IMR-90 (cell line): Measurements from ENCODE around the gene TMEM121B. TPM values are rescaled to one million over a fixed set of nuclear protein-coding genes. Genes with fewer than 3 reads are reported as not detected.

Experiments used
- ATAC-seq: fragments of 200-7000 bp; cut with Tn5 transposase; 2 replicates; pipeline ENCODE4 v1.9.1; 2020; ENCODE audit warnings: low read depth, mild to moderate bottlenecking, moderate library complexity
- BruUV-seq: library from RNA; stranded (reverse); fragments of 400-500 nt; replicated peaks from 2 replicates; lab custom pipeline; 2021; lab: Mats Ljungman, UMichigan
- CTCF ChIA-PET: fragments of 300-600 bp; formaldehyde crosslinking; extraction: SDS; loops from one replicate; lab custom pipeline; 2021; ENCODE audit warnings: antibody characterized with exemption; lab: Yijun Ruan, JAX
- POLR2A ChIA-PET: fragments of 300-600 bp; sonication (Branson Sonifier 250); formaldehyde crosslinking; loops from one replicate; lab custom pipeline; 2022; ENCODE audit warnings: antibody characterized with exemption; ENCODE audit not compliant: unreplicated experiment; lab: Charles Lee
- DNase-seq: peaks from one replicate; pipeline ENCODE4 v3.0.0; 2013
- H2AFZ ChIP-seq: replicated peaks from 2 replicates; pipeline ENCODE3; 2013; ENCODE audit warnings: low read length, mild to moderate bottlenecking; ENCODE audit not compliant: poor library complexity
- H2AK5ac ChIP-seq: 2 replicates; pipeline ENCODE4 v1.6.1; 2013; ENCODE audit warnings: low read depth, low read length, inconsistent platforms
- H2AK9ac ChIP-seq: replicated peaks from 2 replicates; pipeline ENCODE3; 2013; ENCODE audit warnings: mild to moderate bottlenecking, low read depth, low read length, moderate library complexity; ENCODE audit not compliant: poor library complexity
- H2BK120ac ChIP-seq: 2 replicates; pipeline ENCODE4 v1.6.1; 2013; ENCODE audit warnings: low read depth, low read length, inconsistent platforms
- H2BK15ac ChIP-seq: 3 replicates; pipeline ENCODE4 v1.6.1; 2013; ENCODE audit warnings: low read depth, low read length, inconsistent platforms
- H2BK20ac ChIP-seq: 2 replicates; pipeline ENCODE4 v1.6.1; 2013; ENCODE audit warnings: low read depth, mild to moderate bottlenecking, inconsistent platforms, low read length, moderate library complexity
- H2BK5ac ChIP-seq: 2 replicates; pipeline ENCODE4 v1.6.1; 2013; ENCODE audit warnings: mild to moderate bottlenecking, low read depth, low read length, inconsistent platforms; ENCODE audit not compliant: poor library complexity, severe bottlenecking
- H3K14ac ChIP-seq: replicated peaks from 2 replicates; pipeline ENCODE4 v1.6.1; 2013; ENCODE audit warnings: low read depth, low read length, inconsistent platforms
- H3K18ac ChIP-seq: 2 replicates; pipeline ENCODE4 v1.6.1; 2013; ENCODE audit warnings: low read depth, low read length, control low read depth
- H3K23ac ChIP-seq: 2 replicates; pipeline ENCODE4 v1.6.1; 2013; ENCODE audit warnings: low read depth, low read length, inconsistent platforms
- H3K27ac ChIP-seq: 2 replicates; pipeline ENCODE4 v1.5.1; 2013; ENCODE audit warnings: mild to moderate bottlenecking, control low read depth, low read length; ENCODE audit not compliant: insufficient read depth
- H3K27me3 ChIP-seq: 2 replicates; pipeline ENCODE4 v1.6.1; 2013; ENCODE audit warnings: low read length; ENCODE audit not compliant: control insufficient read depth, insufficient read depth
- H3K36me3 ChIP-seq: 2 replicates; pipeline ENCODE4 v1.6.1; 2013; ENCODE audit warnings: low read length, mixed read lengths; ENCODE audit not compliant: control insufficient read depth, insufficient read depth
- H3K4ac ChIP-seq: 2 replicates; pipeline ENCODE4 v1.6.1; 2013; ENCODE audit warnings: low read depth, low read length, inconsistent platforms
- H3K4me1 ChIP-seq: 2 replicates; pipeline ENCODE4 v1.6.1; 2013; ENCODE audit warnings: low read length, mixed read lengths; ENCODE audit not compliant: control insufficient read depth, insufficient read depth
- H3K4me2 ChIP-seq: 2 replicates; pipeline ENCODE4 v1.6.1; 2013; ENCODE audit warnings: low read depth, mild to moderate bottlenecking, control low read depth, low read length, moderate library complexity
- H3K4me3 ChIP-seq: 2 replicates; pipeline ENCODE4 v1.5.1; 2013; ENCODE audit warnings: low read depth, mild to moderate bottlenecking, control low read depth, low read length, moderate library complexity; ENCODE audit not compliant: insufficient read depth
- H3K56ac ChIP-seq: 2 replicates; pipeline ENCODE4 v1.6.1; 2013; ENCODE audit warnings: low read length, inconsistent platforms; ENCODE audit not compliant: insufficient read depth; ENCODE audit errors: extremely low read depth
- H3K79me1 ChIP-seq, 2 experiments: 2 replicates each; pipeline ENCODE4 v1.6.1; 2013; ENCODE audit warnings: low read length in 2 of 2, inconsistent platforms in 1 of 2, low read depth in 1 of 2
- H3K9ac ChIP-seq: 2 replicates; pipeline ENCODE4 v1.6.1; 2013; ENCODE audit warnings: low read depth, low read length, control low read depth
- H3K9me1 ChIP-seq: 2 replicates; pipeline ENCODE4 v1.6.1; 2013; ENCODE audit warnings: low read length, inconsistent platforms; ENCODE audit not compliant: insufficient read depth
- H3K9me3 ChIP-seq: 2 replicates; pipeline ENCODE4 v1.6.1; 2013; ENCODE audit warnings: low read length; ENCODE audit not compliant: control insufficient read depth, insufficient read depth
- H4K20me1 ChIP-seq: 2 replicates; pipeline ENCODE4 v1.6.1; 2013; ENCODE audit warnings: low read length, inconsistent platforms; ENCODE audit not compliant: insufficient read depth
- H4K5ac ChIP-seq: 2 replicates; pipeline ENCODE4 v1.6.1; 2013; ENCODE audit warnings: mild to moderate bottlenecking, low read depth, low read length, control low read depth
- H4K8ac ChIP-seq, 2 experiments: 2 replicates each; pipeline ENCODE4 v1.6.1; 2013; ENCODE audit warnings: low read depth in 2 of 2, low read length in 2 of 2, control low read depth in 1 of 2, inconsistent platforms in 1 of 2
- H4K91ac ChIP-seq: 2 replicates; pipeline ENCODE4 v1.6.1; 2013; ENCODE audit warnings: low read depth, low read length, inconsistent platforms; ENCODE audit not compliant: insufficient read depth
- CTCF ChIP-seq: conservative IDR thresholded peaks from 2 replicates; pipeline ENCODE4 v1.5.1; 2012; ENCODE audit warnings: mild to moderate bottlenecking, low read depth, low read length, improper control_type of control experiment
- ELK1 ChIP-seq: fragments of 150-350 bp; IDR thresholded peaks from 2 replicates; pipeline ENCODE4 v1.6.1; 2016; ENCODE audit warnings: low read depth, mild to moderate bottlenecking, low read length, moderate library complexity, borderline replicate concordance
- WGBS, 2 experiments: methylation state at CpG; one replicate each; pipeline versions ENCODE4 v1.1.5 to v1.1.7; 2013; ENCODE audit warnings: missing lambda C conversion rate in 2 of 2; ENCODE audit not compliant: insufficient read length in 1 of 2; ENCODE audit errors: extremely low coverage in 2 of 2; 5-methylcytosine and 5-hydroxymethylcytosine counted together
- dilution Hi-C: fragments of 300-500 bp; cut with HindIII; formaldehyde crosslinking; loops from one replicate; pipeline ENCODE4 v1.14.3; 2018; ENCODE audit warnings: low sequenced_read_pairs; ENCODE audit not compliant: unreplicated experiment
- in situ Hi-C: fragments of 300-500 bp; cut with MboI; formaldehyde crosslinking; loops from 3 replicates; pipeline ENCODE4 v1.14.3; 2019; ENCODE audit warnings: low sequenced_read_pairs, inconsistent platforms, mixed read lengths
- intact Hi-C: fragments of 100-400 bp; cut with micrococcal nuclease; formaldehyde crosslinking; loops from 2 replicates; pipeline ENCODE4 v1.10.0; 2022
- polyA plus RNA-seq, 3 experiments: library from polyadenylated mRNA; depleted of rRNA; stranded (reverse); fragments of >200 nt; gene quantifications; 2 replicates each; pipeline ENCODE4 v1.2.3, GENCODE V29; 2012; ENCODE audit warnings: low replicate concordance in 1 of 3
- total RNA-seq: library from RNA; depleted of rRNA; stranded (reverse); fragments of >200 nt; gene quantifications from 2 replicates; pipeline ENCODE4 v1.2.3, GENCODE V29; 2012

Gene TMEM121B
- total and polyA plus RNA-seq, 2 of the 4 experiments (the other 2 are of a cell fraction), result under 0.01 to 0.29 TPM

- TF ChIP-seq ELK1 (no peak), CTCF (no peak)
- no peak overlapping the region for H2BK15ac ChIP-seq
- no peak overlapping the region for H3K23ac ChIP-seq
- H4K20me1 ChIP-seq, result peaks cover 48% of the 10 kb centered on the region
- H4K91ac ChIP-seq, result no peak overlapping the region
- H2BK5ac ChIP-seq, result no peak overlapping the region
- no peak overlapping the region for H3K14ac ChIP-seq
- dilution Hi-C loops, result no loop called here
- no TSS peak for BruUV-seq
- DNase-seq (no peak), ATAC-seq (no peak)
- intact Hi-C loops, result no loop called here
- H3K4me2 ChIP-seq, result no peak overlapping the region
- no peak overlapping the region for H2BK120ac ChIP-seq
- peaks cover 3% of the 10 kb centered on the region for H3K36me3 ChIP-seq
- POLR2A ChIA-PET, result interaction anchor here (0.6 kb wide), 1 partner anchor 11 kb away, joined by 4 read pairs; no protein-coding TSS in a partner anchor
- H3K4me3 ChIP-seq, result no peak overlapping the region
- no peak overlapping the region for H2AK5ac ChIP-seq
- CTCF ChIA-PET, result interaction anchor here (1.5 kb wide), 1 partner anchor 79 kb away, joined by 6 read pairs; no protein-coding TSS in a partner anchor
- H3K4ac ChIP-seq, result no peak overlapping the region
- H3K56ac ChIP-seq, result no peak overlapping the region
- H4K5ac ChIP-seq, result no peak overlapping the region
- H3K9ac ChIP-seq, result no peak overlapping the region
- WGBS, 2 experiments, result no CpG with 5 or more reads among the region's 3 CpGs
- H3K79me1 ChIP-seq, result peaks cover 25 to 51% of the 10 kb centered on the region in 2 experiments
- no peaks in the 10 kb centered on the region for H3K27me3 ChIP-seq
- H4K8ac ChIP-seq, result no peak overlapping the region
- no peak overlapping the region for H2AK9ac ChIP-seq
- no peak overlapping the region for H2BK20ac ChIP-seq
- in situ Hi-C loops, result loop anchor here (25.0 kb wide), 1 partner anchor 719 kb away; no protein-coding TSS in a partner anchor
- H3K27ac ChIP-seq, result no peak overlapping the region
- H3K18ac ChIP-seq, result no peak overlapping the region
- H3K4me1 ChIP-seq, result no peaks in the 10 kb centered on the region; the same call in 1 of the 2 replicates
- H2AFZ ChIP-seq, result no peak overlapping the region
- H3K9me1 ChIP-seq, result peaks cover under 1% of the 10 kb centered on the region; the same call in 1 of the 2 replicates
- no peaks in the 10 kb centered on the region for H3K9me3 ChIP-seq
Observed at GRCh38 chr22:17093081-17093480, 28.1 kb downstream of the TMEM121B start.
